NCI-H460 (cell line): ENCODE data around the gene FAM83G. TPM values are rescaled to one million over a fixed set of nuclear protein-coding genes. Genes with fewer than 3 reads are reported as not detected.
"Not testable (repeated sequence)": the region's sequence is repeated elsewhere in the genome, so short reads cannot be mapped to it uniquely, and the experiment has no call there.

Experiments used
- DNase-seq: peaks from one replicate; pipeline ENCODE4 v3.0.0-alpha.2; 2016; ENCODE audit warnings: low read depth; ENCODE audit errors: extremely low read depth
- total RNA-seq: library from RNA; depleted of rRNA; stranded (reverse); fragments of >200 nt; shearing (Covaris generic); gene quantifications from 2 replicates; pipeline ENCODE4 v1.2.3, GENCODE V29; 2014

FAM83G gene
- total RNA-seq, 1 experiment from 2014 or later: 17.8 TPM

- DNase-seq: no peak
Measured at GRCh38 chr17:19024101-19025078, 19.8 kb upstream of the FAM83G start.

GRCh38 chr17:19023209-19023999 lies 18.8 kb upstream of the FAM83G start:
- no peak for DNase-seq

GRCh38 chr17:19022747-19023146 lies 18.2 kb upstream of the FAM83G start:
- no peak for DNase-seq

GRCh38 chr17:19022128-19022527 lies 17.6 kb upstream of the FAM83G start:
- no peak for DNase-seq

GRCh38 chr17:19021622-19022083 lies 17.1 kb upstream of the FAM83G start:
- no peak for DNase-seq

GRCh38 chr17:19021011-19021621 lies 16.6 kb upstream of the FAM83G start:
- DNase-seq: not testable (repeated sequence)

GRCh38 chr17:19020016-19020415 lies 15.5 kb upstream of the FAM83G start:
- no peak for DNase-seq

GRCh38 chr17:19019041-19019941 lies 14.7 kb upstream of the FAM83G start:
- DNase-seq: no peak

- no peak for DNase-seq
Measured at GRCh38 chr17:19018600-19018950, 14.0 kb upstream of the FAM83G start.

GRCh38 chr17:19017804-19018599 lies 13.4 kb upstream of the FAM83G start:
- no peak for DNase-seq

- DNase-seq: no peak
Measured at GRCh38 chr17:19017401-19017800, 12.8 kb upstream of the FAM83G start.

GRCh38 chr17:19016881-19017280 lies 12.3 kb upstream of the FAM83G start:
- DNase-seq: no peak

- DNase-seq: no peak
Measured at GRCh38 chr17:19016297-19016696, 11.7 kb upstream of the FAM83G start.

GRCh38 chr17:19015428-19015827 lies 10.9 kb upstream of the FAM83G start:
- DNase-seq: no peak

GRCh38 chr17:19014628-19015215 lies 10.2 kb upstream of the FAM83G start:
- DNase-seq: no peak

- DNase-seq: no peak
Measured at GRCh38 chr17:19013806-19014627, 9.5 kb upstream of the FAM83G start.

- DNase-seq: no peak
Measured at GRCh38 chr17:19013226-19013625, 8.7 kb upstream of the FAM83G start.
